HCT116 (cell line): Measurements from ENCODE around the gene TM4SF4. TPM values are rescaled to one million over a fixed set of nuclear protein-coding genes. Genes with fewer than 3 reads are reported as not detected.

Experiments
- ATAC-seq: fragments of 200-7000 bp; cut with Tn5 transposase; 2 replicates; pipeline ENCODE4 v1.9.1; 2020; ENCODE audit warnings: mild to moderate bottlenecking, moderate library complexity
- BruUV-seq: library from RNA; stranded (reverse); fragments of 400-500 nt; replicated peaks from 2 replicates; lab custom pipeline; 2021; lab: Mats Ljungman, UMichigan
- CTCF ChIA-PET: fragments of 300-600 bp; sonication (Branson Sonifier 250); formaldehyde crosslinking; loops from one replicate; lab custom pipeline; 2021; ENCODE audit warnings: antibody characterized with exemption; lab: Charles Lee
- POLR2A ChIA-PET: fragments of 300-600, 350-600 bp; sonication (Branson Sonifier 250); formaldehyde crosslinking; loops from one replicate; lab custom pipeline; 2021; ENCODE audit warnings: antibody characterized with exemption; lab: Charles Lee
- RAD21 ChIA-PET, 2 experiments: fragments of 300-600 bp; sonication (Branson Sonifier 250); formaldehyde crosslinking; loops; one replicate each; lab custom pipeline; 2023; ENCODE audit warnings: low total read pairs in 2 of 2; ENCODE audit not compliant: uncharacterized antibody in 2 of 2, unreplicated experiment in 2 of 2, low non-redundant PET in 1 of 2; lab: Charles Lee
- DNase-seq: peaks from one replicate; pipeline ENCODE4 v3.0.0-alpha.2; 2010; ENCODE audit warnings: low read depth, low spot score
- H2AFZ ChIP-seq: fragments of 200-600 bp; shearing (Covaris generic), sonication (generic); 2 replicates; pipeline ENCODE4 v1.6.1; 2017; ENCODE audit warnings: low read depth, mixed run types, mixed read lengths, antibody characterized with exemption, low read length; ENCODE audit not compliant: poor library complexity, severe bottlenecking
- H3K27ac ChIP-seq: 2 replicates; pipeline ENCODE4 v1.5.1; 2012; ENCODE audit warnings: low read depth, low read length
- H3K27me3 ChIP-seq: fragments of 200-600 bp; sonication (generic); 2 replicates; pipeline ENCODE4 v1.6.1; 2016; ENCODE audit warnings: mixed run types, low read length, mixed read lengths; ENCODE audit not compliant: insufficient read depth
- H3K36me3 ChIP-seq, 2 experiments: fragments of 200-500 bp in 1 of 2; fragments of 200-600 bp in 1 of 2; sonication (Bioruptor generic) in 1 of 2; sonication (generic) in 1 of 2; 2 replicates each; pipeline versions ENCODE4 v1.5.1 to v1.6.1; 2014 to 2016; ENCODE audit warnings: low read length in 2 of 2, inconsistent platforms in 1 of 2, mixed read lengths in 1 of 2, mixed run types in 1 of 2; ENCODE audit not compliant: insufficient read depth in 2 of 2, control insufficient read depth in 1 of 2
- H3K4me1 ChIP-seq, 2 experiments: fragments of 200-600 bp in 1 of 2; sonication (generic) in 1 of 2; 2 replicates each; pipeline versions ENCODE4 v1.5.1 to v1.6.1; 2012 to 2017; ENCODE audit warnings: low read length in 2 of 2, inconsistent platforms in 1 of 2, mild to moderate bottlenecking in 1 of 2, mixed read lengths in 1 of 2, mixed run types in 1 of 2, moderate library complexity in 1 of 2; ENCODE audit not compliant: insufficient read depth in 2 of 2, control insufficient read depth in 1 of 2
- H3K4me2 ChIP-seq: fragments of 200-600 bp; sonication (generic); 2 replicates; pipeline ENCODE4 v1.6.1; 2017; ENCODE audit warnings: mixed run types, low read length, mixed read lengths
- H3K4me3 ChIP-seq, 2 experiments: fragments of 200-600 bp in 1 of 2; sonication (generic) in 1 of 2; replicated peaks in 1 of 2; 2 replicates each; pipeline ENCODE4 v1.5.1; 2011 to 2016; ENCODE audit warnings: low read length in 2 of 2, control low read depth in 1 of 2, low read depth in 1 of 2, mild to moderate bottlenecking in 1 of 2, mixed read lengths in 1 of 2, mixed run types in 1 of 2
- H3K79me2 ChIP-seq: fragments of 200-600 bp; sonication (generic); 2 replicates; pipeline ENCODE4 v1.6.1; 2017; ENCODE audit warnings: mild to moderate bottlenecking, mixed run types, low read length, moderate library complexity, mixed read lengths; ENCODE audit not compliant: insufficient read depth
- H3K9ac ChIP-seq: fragments of 200-600 bp; sonication (generic); 2 replicates; pipeline ENCODE4 v1.6.1; 2016; ENCODE audit warnings: low read length, mixed read lengths
- H3K9me2 ChIP-seq: fragments of 200-600 bp; sonication (generic), shearing (Covaris generic); 2 replicates; pipeline ENCODE4 v1.6.1; 2017; ENCODE audit warnings: mixed run types, mild to moderate bottlenecking, moderate library complexity; ENCODE audit not compliant: insufficient read depth
- H3K9me3 ChIP-seq, 2 experiments: fragments of 200-500 bp in 1 of 2; fragments of 200-600 bp in 1 of 2; sonication (Bioruptor generic) in 1 of 2; sonication (generic) in 1 of 2; 2 replicates each; pipeline ENCODE4 v1.6.1; 2014 to 2017; ENCODE audit warnings: low read length in 2 of 2, mixed read lengths in 2 of 2, inconsistent platforms in 1 of 2, low read depth in 1 of 2, mild to moderate bottlenecking in 1 of 2, mixed run types in 1 of 2, moderate library complexity in 1 of 2; ENCODE audit not compliant: control insufficient read depth in 1 of 2, insufficient read depth in 1 of 2
- H4K20me1 ChIP-seq: fragments of 200-600 bp; sonication (generic), shearing (Covaris generic); 2 replicates; pipeline ENCODE4 v1.6.1; 2017; ENCODE audit warnings: mixed run types, mild to moderate bottlenecking, moderate library complexity; ENCODE audit not compliant: insufficient read depth
- ATF3 ChIP-seq: IDR thresholded peaks from 2 replicates; pipeline ENCODE4 v1.6.1; 2012
- CBX3 ChIP-seq: IDR thresholded peaks from 2 replicates; pipeline ENCODE4 v1.6.1; 2012; ENCODE audit warnings: low read depth
- CEBPB ChIP-seq: IDR thresholded peaks from 2 replicates; pipeline ENCODE4 v1.6.1; 2012; ENCODE audit warnings: low read depth
- CTCF ChIP-seq, 3 experiments: fragments of 200-600 bp in 1 of 3; sonication (generic) in 1 of 3; IDR thresholded peaks in 2 of 3; conservative IDR thresholded peaks in 1 of 3; 2 replicates each; pipeline ENCODE4 v1.5.1; 2012 to 2017; ENCODE audit warnings: low read depth in 2 of 3, low read length in 2 of 3, antibody characterized with exemption in 1 of 3, borderline replicate concordance in 1 of 3, control low read depth in 1 of 3, mild to moderate bottlenecking in 1 of 3, mixed read lengths in 1 of 3, mixed run types in 1 of 3, moderate library complexity in 1 of 3; ENCODE audit not compliant: insufficient read depth in 1 of 3
- ELF1 ChIP-seq: IDR thresholded peaks from 2 replicates; pipeline ENCODE4 v1.6.1; 2012; ENCODE audit warnings: low read depth, borderline replicate concordance
- EZH2 ChIP-seq: fragments of 200-600 bp; sonication (generic); IDR thresholded peaks from 2 replicates; pipeline ENCODE4 v1.6.1; 2017; ENCODE audit warnings: antibody characterized with exemption, mixed run types
- EZH2phosphoT487 ChIP-seq: fragments of 200-600 bp; IDR thresholded peaks from 2 replicates; pipeline ENCODE4 v1.6.1; 2018; ENCODE audit warnings: antibody characterized with exemption, borderline replicate concordance
- JUND ChIP-seq: IDR thresholded peaks from 2 replicates; pipeline ENCODE4 v1.6.1; 2012
- MAX ChIP-seq: IDR thresholded peaks from 2 replicates; pipeline ENCODE4 v1.6.1; 2012
- POLR2A ChIP-seq: IDR thresholded peaks from 2 replicates; pipeline ENCODE4 v1.7.0; 2011; ENCODE audit warnings: borderline replicate concordance; ENCODE audit not compliant: insufficient read depth, insufficient read length; ENCODE audit errors: extremely low read depth
- RAD21 ChIP-seq: IDR thresholded peaks from 2 replicates; pipeline ENCODE4 v1.6.1; 2012; ENCODE audit warnings: low read depth, mild to moderate bottlenecking
- SIN3A ChIP-seq: IDR thresholded peaks from 2 replicates; pipeline ENCODE4 v1.6.1; 2012; ENCODE audit warnings: low read depth
- SP1 ChIP-seq: IDR thresholded peaks from 2 replicates; pipeline ENCODE4 v1.6.1; 2012; ENCODE audit warnings: low read depth
- SRF ChIP-seq: IDR thresholded peaks from 2 replicates; pipeline ENCODE4 v1.6.1; 2012; ENCODE audit warnings: low read depth
- TCF7L2 ChIP-seq: IDR thresholded peaks from 2 replicates; pipeline ENCODE4 v1.7.0; 2011; ENCODE audit warnings: borderline replicate concordance, inconsistent platforms; ENCODE audit not compliant: insufficient read depth, insufficient read length; ENCODE audit errors: extremely low read depth
- ZBTB33 ChIP-seq: IDR thresholded peaks from 2 replicates; pipeline ENCODE4 v1.6.1; 2011; ENCODE audit warnings: mild to moderate bottlenecking, low read length, moderate library complexity; ENCODE audit not compliant: insufficient replicate concordance; ENCODE audit errors: extremely low read depth
- ZFX ChIP-seq: fragments of 450-650 bp; IDR thresholded peaks from 2 replicates; pipeline ENCODE4 v1.6.1; 2017
- intact Hi-C: fragments of 100-400 bp; cut with micrococcal nuclease; formaldehyde crosslinking; loops from 2 replicates; pipeline ENCODE4 v1.10.0; 2022
- total RNA-seq: library from RNA; stranded (reverse); gene quantifications from one replicate; pipeline ENCODE4 v1.2.1, GENCODE V29; 2021; ENCODE audit not compliant: unreplicated experiment

The TM4SF4 gene
- total RNA-seq, 1 experiment from 2014 or later = 0.91 TPM

- Histone ChIP-seq H3K27ac (no peak overlapping the region), H3K27me3 (no peaks in the 10 kb centered on the region), H3K4me3 (no peak overlapping the region), H3K9me3 (no peaks in the 10 kb centered on the region), H3K4me2 (no peak overlapping the region), H3K4me1 (peaks cover 0 to 6% of the 10 kb centered on the region in 2 experiments; a peak in 3 of 4 replicates), H4K20me1 (no peaks in the 10 kb centered on the region), H3K9ac (no peak overlapping the region), H3K36me3 (no peaks in the 10 kb centered on the region), H3K79me2 (no peaks in the 10 kb centered on the region), H2AFZ (no peak overlapping the region), H3K9me2 (no peaks in the 10 kb centered on the region)
- ChIA-PET RAD21 (no interaction called here), CTCF (interaction anchor here (0.6 to 2.3 kb wide), 5 partner anchors 8 to 528 kb away, joined by 3 to 10 read pairs (median 3); no protein-coding TSS in a partner anchor), POLR2A (no interaction called here)
- ATAC-seq = no peak
- no TSS peak for BruUV-seq
- no peak for DNase-seq
- no peak for TF ChIP-seq ZFX
- no peak for TF ChIP-seq POLR2A
- no peak for TF ChIP-seq EZH2
- no peak for TF ChIP-seq CEBPB
- TF ChIP-seq ZBTB33 = no peak
- TF ChIP-seq TCF7L2 = no peak
- TF ChIP-seq SP1 = no peak
- no peak for TF ChIP-seq ATF3
- TF ChIP-seq MAX = no peak
- no peak for TF ChIP-seq SIN3A
- TF ChIP-seq SRF = no peak
- no peak for TF ChIP-seq CTCF (IDR thresholded peaks at IDR 0.05 in 2 of 3, conservative IDR thresholded peaks at IDR 0.05 in 1 of 3; ENCODE audit: borderline replicate concordance in 1 of 3, insufficient read depth in 1 of 3, low read depth in 2 of 3, low read length in 2 of 3)
- no peak for TF ChIP-seq RAD21
- no peak for TF ChIP-seq EZH2phosphoT487
- no peak for TF ChIP-seq ELF1
- TF ChIP-seq CBX3 = no peak
- no peak for TF ChIP-seq JUND
- intact Hi-C loops = loop anchor here (2.0 to 5.0 kb wide), 2 partner anchors 208 to 524 kb away; no protein-coding TSS in a partner anchor
Observed at GRCh38 chr3:149481056-149481455, 6.6 kb downstream of the TM4SF4 start.
